CD14-positive monocyte (primary cell): ENCODE data around the gene BTBD9. TPM values are rescaled to one million over a fixed set of nuclear protein-coding genes. Genes with fewer than 3 reads are reported as not detected.

Source experiments
- DNase-seq, 3 donors: peaks; one replicate each; pipeline ENCODE4 v3.0.0-alpha.2; 2011 to 2022
- H2AFZ ChIP-seq: 2 replicates; pipeline ENCODE4 v1.6.0; 2012; ENCODE audit warnings: mild to moderate bottlenecking, low read depth, low read length, inconsistent platforms; ENCODE audit not compliant: insufficient read depth, poor library complexity, severe bottlenecking
- H3K27ac ChIP-seq, 2 donors: 1 replicate in 1 of 2; 2 replicates in 1 of 2; pipeline ENCODE4 v1.5.1; 2012 to 2013; ENCODE audit warnings: low read length in 2 of 2, control low read depth in 1 of 2, inconsistent platforms in 1 of 2, low read depth in 1 of 2, mild to moderate bottlenecking in 1 of 2
- H3K27me3 ChIP-seq, 2 donors: one replicate each; pipeline versions ENCODE4 v1.6.0 to v1.6.1; 2011 to 2013; ENCODE audit warnings: low read length in 2 of 2; ENCODE audit not compliant: control insufficient read depth in 2 of 2, insufficient read depth in 2 of 2
- H3K36me3 ChIP-seq, 2 donors: replicated peaks in 1 of 2; 1 replicate in 1 of 2; 2 replicates in 1 of 2; pipeline versions ENCODE4 v1.5.1 to v1.6.1; 2012 to 2013; ENCODE audit warnings: low read length in 2 of 2, control low read depth in 1 of 2, inconsistent platforms in 1 of 2, mild to moderate bottlenecking in 1 of 2; ENCODE audit not compliant: insufficient read depth in 2 of 2, control insufficient read depth in 1 of 2
- H3K4me1 ChIP-seq, 2 donors: 1 replicate in 1 of 2; 2 replicates in 1 of 2; pipeline versions ENCODE4 v1.5.1 to v1.6.1; 2012 to 2013; ENCODE audit warnings: low read length in 2 of 2, control low read depth in 1 of 2, inconsistent platforms in 1 of 2, mild to moderate bottlenecking in 1 of 2, moderate library complexity in 1 of 2; ENCODE audit not compliant: insufficient read depth in 2 of 2, control insufficient read depth in 1 of 2
- H3K4me2 ChIP-seq: replicated peaks from 2 replicates; pipeline ENCODE3; 2012; ENCODE audit warnings: low read length, moderate library complexity, mild to moderate bottlenecking; ENCODE audit not compliant: poor library complexity, severe bottlenecking; ENCODE audit errors: extremely low read depth
- H3K4me3 ChIP-seq, 3 experiments: fragments of 200-600 bp in 1 of 3; sonication (generic) in 1 of 3; replicated peaks in 1 of 3; 1 replicate in 2 of 3; 2 replicates in 1 of 3; pipeline ENCODE4 v1.5.1; 2011 to 2013; ENCODE audit warnings: low read length in 3 of 3, mild to moderate bottlenecking in 3 of 3, control low read depth in 2 of 3, low read depth in 2 of 3, inconsistent platforms in 1 of 3, moderate library complexity in 1 of 3
- H3K79me2 ChIP-seq: 2 replicates; pipeline ENCODE4 v1.6.0; 2012; ENCODE audit warnings: mild to moderate bottlenecking, control low read depth, inconsistent platforms, low read length, moderate library complexity; ENCODE audit not compliant: insufficient read depth
- H3K9ac ChIP-seq: 2 replicates; pipeline ENCODE4 v1.6.0; 2017; ENCODE audit warnings: low read length, mild to moderate bottlenecking; ENCODE audit not compliant: insufficient read depth, poor library complexity, severe bottlenecking
- H3K9me3 ChIP-seq, 2 donors: replicated peaks in 1 of 2; 1 replicate in 1 of 2; 2 replicates in 1 of 2; pipeline versions ENCODE4 v1.5.1 to v1.6.1; 2012 to 2013; ENCODE audit warnings: low read length in 2 of 2, control low read depth in 1 of 2; ENCODE audit not compliant: control insufficient read depth in 1 of 2, insufficient read depth in 1 of 2
- H4K20me1 ChIP-seq: 2 replicates; pipeline ENCODE4 v1.6.0; 2012; ENCODE audit warnings: mild to moderate bottlenecking, low read length, control low read depth, moderate library complexity; ENCODE audit not compliant: insufficient read depth
- H3K27ac Mint-ChIP-seq, 7 donors: one replicate each; pipeline ENCODE4 v1.8.0; 2020; ENCODE audit warnings: mild to moderate bottlenecking in 7 of 7, mixed read lengths in 7 of 7, moderate library complexity in 6 of 7, inconsistent platforms in 2 of 7
- H3K27me3 Mint-ChIP-seq, 3 donors: one replicate each; pipeline ENCODE4 v1.8.0; 2021 to 2022; ENCODE audit warnings: low read depth in 3 of 3, mild to moderate bottlenecking in 3 of 3, mixed read lengths in 3 of 3, moderate library complexity in 3 of 3, inconsistent platforms in 1 of 3
- H3K36me3 Mint-ChIP-seq, 2 donors: one replicate each; pipeline ENCODE4 v1.8.0; 2020; ENCODE audit warnings: mixed read lengths in 2 of 2, inconsistent platforms in 1 of 2, mild to moderate bottlenecking in 1 of 2
- H3K4me1 Mint-ChIP-seq: one replicate; pipeline ENCODE4 v1.8.0; 2020; ENCODE audit warnings: mild to moderate bottlenecking, mixed read lengths
- H3K4me3 Mint-ChIP-seq, 2 donors: one replicate each; pipeline ENCODE4 v1.8.0; 2020; ENCODE audit warnings: mild to moderate bottlenecking in 2 of 2, mixed read lengths in 2 of 2, moderate library complexity in 1 of 2
- H3K9me3 Mint-ChIP-seq, 7 donors: one replicate each; pipeline ENCODE4 v1.8.0; 2020 to 2022; ENCODE audit warnings: mixed read lengths in 7 of 7, mild to moderate bottlenecking in 6 of 7, moderate library complexity in 6 of 7, inconsistent platforms in 2 of 7
- WGBS: methylation state at CpG from one replicate; pipeline ENCODE4 v1.1.5; 2013; ENCODE audit warnings: missing lambda C conversion rate; ENCODE audit not compliant: insufficient coverage; 5-methylcytosine and 5-hydroxymethylcytosine counted together
- intact Hi-C, 2 donors: fragments of 100-400 bp; cut with micrococcal nuclease; formaldehyde crosslinking; loops; one replicate each; pipeline versions ENCODE4 v1.15.0 to v1.15.1; 2023
- polyA plus RNA-seq, 3 donors: library from polyadenylated mRNA; depleted of rRNA in 1 of 3; unstranded in 2 of 3; stranded (reverse) in 1 of 3; fragments of 300-500 nt in 2 of 3; fragments of >200 nt in 1 of 3; fragmentation: Illumina TruSeq in 2 of 3; gene quantifications; 1 replicate in 2 of 3; 2 replicates in 1 of 3; pipeline ENCODE4 v1.2.3, GENCODE V29; 2012 to 2021
- TF ChIP-seq, protein P1 (sequence below): fragments of 200-600 bp; IDR thresholded peaks from one replicate; pipeline ENCODE4 v1.8.0; 2022; ENCODE audit warnings: antibody characterized with exemption, mild to moderate bottlenecking

BTBD9 gene
- polyA plus RNA-seq, 3 donors = 5.2 to 7.5 (median 6.2) TPM

DNA sequence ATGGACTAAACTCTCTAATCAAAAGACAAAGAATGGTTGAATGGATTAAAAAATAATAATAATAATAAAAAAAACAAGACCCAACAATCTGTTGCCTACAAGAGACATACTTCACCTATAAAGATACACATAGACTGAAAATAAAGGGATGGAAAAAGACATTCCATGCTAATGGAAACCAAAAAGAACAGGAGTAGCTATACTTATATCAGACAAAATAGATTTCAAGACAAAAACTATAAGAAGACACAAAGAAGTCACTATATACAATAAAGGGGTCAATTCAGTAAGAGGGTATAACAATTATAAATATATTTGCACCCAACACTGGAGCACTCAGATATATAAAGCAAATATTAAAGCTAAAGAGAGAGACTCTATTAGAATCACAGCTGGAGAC, 106.7 kb downstream of the BTBD9 start:
- Mint-ChIP-seq H3K27ac (no peak overlapping the region), H3K4me3 (no peak overlapping the region), H3K9me3 (peaks cover 12 to 31% (median 23%) of the 10 kb centered on the region in 7 donors), H3K4me1 (peaks cover 6% of the 10 kb centered on the region), H3K36me3 (peaks cover 12 to 13% of the 10 kb centered on the region in 2 donors), H3K27me3 (no peaks in the 10 kb centered on the region)
- no peak overlapping the region for H3K4me3 ChIP-seq
- H3K4me2 ChIP-seq = no peak overlapping the region
- H3K36me3 ChIP-seq = peaks cover 0 to 5% of the 10 kb centered on the region in 2 donors
- no peaks in the 10 kb centered on the region for H3K27me3 ChIP-seq
- no peaks in the 10 kb centered on the region for H3K4me1 ChIP-seq
- TF ChIP-seq, protein P1, sequence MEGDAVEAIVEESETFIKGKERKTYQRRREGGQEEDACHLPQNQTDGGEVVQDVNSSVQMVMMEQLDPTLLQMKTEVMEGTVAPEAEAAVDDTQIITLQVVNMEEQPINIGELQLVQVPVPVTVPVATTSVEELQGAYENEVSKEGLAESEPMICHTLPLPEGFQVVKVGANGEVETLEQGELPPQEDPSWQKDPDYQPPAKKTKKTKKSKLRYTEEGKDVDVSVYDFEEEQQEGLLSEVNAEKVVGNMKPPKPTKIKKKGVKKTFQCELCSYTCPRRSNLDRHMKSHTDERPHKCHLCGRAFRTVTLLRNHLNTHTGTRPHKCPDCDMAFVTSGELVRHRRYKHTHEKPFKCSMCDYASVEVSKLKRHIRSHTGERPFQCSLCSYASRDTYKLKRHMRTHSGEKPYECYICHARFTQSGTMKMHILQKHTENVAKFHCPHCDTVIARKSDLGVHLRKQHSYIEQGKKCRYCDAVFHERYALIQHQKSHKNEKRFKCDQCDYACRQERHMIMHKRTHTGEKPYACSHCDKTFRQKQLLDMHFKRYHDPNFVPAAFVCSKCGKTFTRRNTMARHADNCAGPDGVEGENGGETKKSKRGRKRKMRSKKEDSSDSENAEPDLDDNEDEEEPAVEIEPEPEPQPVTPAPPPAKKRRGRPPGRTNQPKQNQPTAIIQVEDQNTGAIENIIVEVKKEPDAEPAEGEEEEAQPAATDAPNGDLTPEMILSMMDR = no peak
- no peak overlapping the region for H3K27ac ChIP-seq
- peaks cover 13 to 18% of the 10 kb centered on the region in 2 donors for H3K9me3 ChIP-seq
- H3K79me2 ChIP-seq = no peaks in the 10 kb centered on the region
- intact Hi-C loops = no loop called here
- H2AFZ ChIP-seq = no peak overlapping the region
- DNase-seq = no peak
- H3K9ac ChIP-seq = no peak overlapping the region
- H4K20me1 ChIP-seq = peaks cover 6% of the 10 kb centered on the region

- no peak overlapping the region for H3K27ac ChIP-seq
- peaks cover 21 to 29% of the 10 kb centered on the region in 2 donors for H3K9me3 ChIP-seq
- TF ChIP-seq, protein P1 = no peak
- H3K27ac Mint-ChIP-seq = no peak overlapping the region
- no peak overlapping the region for H3K4me3 ChIP-seq
- no peak overlapping the region for H3K4me3 Mint-ChIP-seq
- no peaks in the 10 kb centered on the region for H3K4me1 ChIP-seq
- no peak overlapping the region for H3K9ac ChIP-seq
- H4K20me1 ChIP-seq = peaks cover under 1% of the 10 kb centered on the region
- H3K27me3 Mint-ChIP-seq = no peaks in the 10 kb centered on the region
- no peaks in the 10 kb centered on the region for H3K79me2 ChIP-seq
- H3K4me1 Mint-ChIP-seq = peaks cover 11% of the 10 kb centered on the region
- no peak for DNase-seq
- H2AFZ ChIP-seq = no peak overlapping the region
- intact Hi-C loops = no loop called here
- H3K9me3 Mint-ChIP-seq = peaks cover 21 to 48% (median 35%) of the 10 kb centered on the region in 7 donors
- peaks cover 0 to 7% of the 10 kb centered on the region in 2 donors for H3K36me3 ChIP-seq
- H3K36me3 Mint-ChIP-seq = peaks cover 18 to 23% of the 10 kb centered on the region in 2 donors
- no peak overlapping the region for H3K4me2 ChIP-seq
- H3K27me3 ChIP-seq = no peaks in the 10 kb centered on the region
- WGBS = no CpG with 5 or more reads among the region's 3 CpGs
Observed at GRCh38 chr6:38531134-38531533, 108.6 kb downstream of the BTBD9 start.
